Endothelial cell (in vitro differentiated cells): Measurements from ENCODE around the gene KDM5B. TPM values are rescaled to one million over a fixed set of nuclear protein-coding genes. Genes with fewer than 3 reads are reported as not detected.

Experiments
- DNase-seq: peaks from one replicate; pipeline ENCODE4 v3.0.0; 2021; ENCODE audit warnings: low spot score
- H3K27ac Mint-ChIP-seq: one replicate; pipeline ENCODE4 v1.8.0; 2021; ENCODE audit warnings: mixed read lengths, inconsistent platforms; ENCODE audit not compliant: unreplicated experiment
- H3K27me3 Mint-ChIP-seq: one replicate; pipeline ENCODE4 v1.8.0; 2021; ENCODE audit warnings: mild to moderate bottlenecking, moderate library complexity, mixed read lengths, inconsistent platforms; ENCODE audit not compliant: unreplicated experiment
- H3K36me3 Mint-ChIP-seq: one replicate; pipeline ENCODE4 v1.8.0; 2021; ENCODE audit warnings: mild to moderate bottlenecking, low read depth, mixed read lengths, inconsistent platforms; ENCODE audit not compliant: unreplicated experiment
- H3K4me1 Mint-ChIP-seq: one replicate; pipeline ENCODE4 v1.8.0; 2021; ENCODE audit warnings: mild to moderate bottlenecking, mixed read lengths, inconsistent platforms; ENCODE audit not compliant: unreplicated experiment
- H3K4me3 Mint-ChIP-seq: one replicate; pipeline ENCODE4 v1.8.0; 2021; ENCODE audit warnings: mild to moderate bottlenecking, mixed read lengths, inconsistent platforms; ENCODE audit not compliant: unreplicated experiment
- H3K9me3 Mint-ChIP-seq: one replicate; pipeline ENCODE4 v1.8.0; 2021; ENCODE audit warnings: mixed read lengths, inconsistent platforms; ENCODE audit not compliant: unreplicated experiment
- CTCF ChIP-seq: fragments of 200-600 bp; sonication (generic); IDR thresholded peaks from one replicate; pipeline ENCODE4 v1.5.0; 2021; ENCODE audit warnings: antibody characterized with exemption; ENCODE audit not compliant: unreplicated experiment
- total RNA-seq: library from RNA; stranded (reverse); fragmentation: NEBNext Ultra II Directional; extraction: Animal tissue kit (Norgen Biotek cat#: 25700); gene quantifications from one replicate; pipeline ENCODE4 v1.2.1, GENCODE V29; 2021; ENCODE audit not compliant: unreplicated experiment

The KDM5B gene
- total RNA-seq, 1 donor from 2014 or later: 195 TPM

GRCh38 chr1:202687798-202688197 lies 120.4 kb downstream of the KDM5B start:
- Mint-ChIP-seq H3K9me3 (no peaks in the 10 kb centered on the region), H3K27me3 (peaks cover 9% of the 10 kb centered on the region), H3K4me1 (peaks cover 11% of the 10 kb centered on the region), H3K27ac (no peak overlapping the region), H3K4me3 (no peak overlapping the region), H3K36me3 (no peaks in the 10 kb centered on the region)
- no peak for DNase-seq
- TF ChIP-seq CTCF: no peak

GRCh38 chr1:202687370-202687769 lies 120.9 kb downstream of the KDM5B start:
- Mint-ChIP-seq H3K4me3 (no peak overlapping the region), H3K27ac (no peak overlapping the region), H3K9me3 (no peaks in the 10 kb centered on the region), H3K27me3 (peaks cover 9% of the 10 kb centered on the region), H3K4me1 (peaks cover 11% of the 10 kb centered on the region), H3K36me3 (no peaks in the 10 kb centered on the region)
- no peak for TF ChIP-seq CTCF
- DNase-seq: no peak

- no peak overlapping the region for H3K4me3 Mint-ChIP-seq
- no peaks in the 10 kb centered on the region for H3K9me3 Mint-ChIP-seq
- peaks cover 11% of the 10 kb centered on the region for H3K4me1 Mint-ChIP-seq
- no peak overlapping the region for H3K27ac Mint-ChIP-seq
- TF ChIP-seq CTCF: no peak
- H3K27me3 Mint-ChIP-seq: peaks cover 9% of the 10 kb centered on the region
- no peak for DNase-seq
- H3K36me3 Mint-ChIP-seq: no peaks in the 10 kb centered on the region
These were observed 122.6 kb downstream of the KDM5B start for GRCh38 chr1:202685641-202686040.

GRCh38 chr1:202684716-202685115 lies 123.5 kb downstream of the KDM5B start:
- DNase-seq: no peak
- H3K36me3 Mint-ChIP-seq: no peaks in the 10 kb centered on the region
- no peak overlapping the region for H3K4me3 Mint-ChIP-seq
- H3K27me3 Mint-ChIP-seq: peaks cover 2% of the 10 kb centered on the region
- no peak overlapping the region for H3K27ac Mint-ChIP-seq
- no peaks in the 10 kb centered on the region for H3K9me3 Mint-ChIP-seq
- peaks cover 11% of the 10 kb centered on the region for H3K4me1 Mint-ChIP-seq
- TF ChIP-seq CTCF: no peak

- Mint-ChIP-seq H3K36me3 (no peaks in the 10 kb centered on the region), H3K9me3 (no peaks in the 10 kb centered on the region)
These were observed 125.2 kb downstream of the KDM5B start for GRCh38 chr1:202683029-202683428.

More at GRCh38 chr1:202683029-202683428, 125.2 kb downstream of the KDM5B start:
- TF ChIP-seq CTCF: no peak
- Mint-ChIP-seq H3K4me3 (no peak overlapping the region), H3K27ac (no peak overlapping the region), H3K4me1 (peaks cover 11% of the 10 kb centered on the region), H3K27me3 (no peaks in the 10 kb centered on the region)
- DNase-seq: no peak
